Measurements from ENCODE around the gene PLN. TPM values are rescaled to one million over a fixed set of nuclear protein-coding genes. Genes with fewer than 3 reads are reported as not detected.

The PLN gene
- total and polyA plus RNA-seq, 4 donors, result 1.6 to 12.3 (median 6.7) TPM

- peaks cover 0 to 6% (median 0%) of the 10 kb centered on the region in 4 donors for H3K36me3 ChIP-seq (ENCODE audit: control insufficient read depth in 4 of 4, insufficient read depth in 4 of 4, low read length in 4 of 4)
- H3K4me1 ChIP-seq (ENCODE audit: control insufficient read depth in 5 of 5, insufficient read depth in 5 of 5, low read length in 5 of 5), result peaks cover 0 to 6% (median 0%) of the 10 kb centered on the region in 5 donors
- no peaks in the 10 kb centered on the region for H3K27me3 ChIP-seq (ENCODE audit: control insufficient read depth in 3 of 3, insufficient read depth in 3 of 3, low read length in 2 of 3)
- no peak for ATAC-seq (ENCODE audit: insufficient read depth, low FRiP score)
- no peak overlapping the region for H3K27ac ChIP-seq (ENCODE audit: low read depth in 1 of 2, low read length in 1 of 2)
- no peak for DNase-seq
- H3K9ac ChIP-seq (ENCODE audit: insufficient read depth in 1 of 2, low read length in 2 of 2), result no peak overlapping the region
- H3K9me3 ChIP-seq (ENCODE audit: control insufficient read depth in 4 of 4, insufficient read depth in 3 of 4, low read length in 3 of 4), result no peaks in the 10 kb centered on the region
- no peak overlapping the region for H3K4me3 ChIP-seq
- no peak for TF ChIP-seq CTCF (IDR thresholded peaks at IDR 0.05; ENCODE audit: control extremely low read depth, extremely low read depth)
Measured at GRCh38 chr6:118559659-118560058, 11.6 kb downstream of the PLN start.

- Histone ChIP-seq H3K9me3 (ENCODE audit: control insufficient read depth in 4 of 4, insufficient read depth in 3 of 4, low read length in 3 of 4) (no peaks in the 10 kb centered on the region), H3K36me3 (ENCODE audit: control insufficient read depth in 4 of 4, insufficient read depth in 4 of 4, low read length in 4 of 4) (peaks cover 0 to 5% (median 3%) of the 10 kb centered on the region in 4 donors), H3K4me3 (no peak overlapping the region), H3K9ac (ENCODE audit: insufficient read depth in 1 of 2, low read length in 2 of 2) (no peak overlapping the region), H3K27ac (ENCODE audit: low read depth in 1 of 2, low read length in 1 of 2) (no peak overlapping the region), H3K27me3 (ENCODE audit: control insufficient read depth in 3 of 3, insufficient read depth in 3 of 3, low read length in 2 of 3) (no peaks in the 10 kb centered on the region), H3K4me1 (ENCODE audit: control insufficient read depth in 5 of 5, insufficient read depth in 5 of 5, low read length in 5 of 5) (peaks cover 0 to 6% (median 0%) of the 10 kb centered on the region in 5 donors)
- 85 to 88% methylated on average over 1 of the region's 1 CpG for WGBS, 2 donors
- no peak for TF ChIP-seq CTCF (IDR thresholded peaks at IDR 0.05; ENCODE audit: control extremely low read depth, extremely low read depth)
- DNase-seq (no peak), ATAC-seq (ENCODE audit: insufficient read depth, low FRiP score) (no peak)
Measured at GRCh38 chr6:118562248-118562647, 14.2 kb downstream of the PLN start.

- no peaks in the 10 kb centered on the region for H3K9me3 ChIP-seq (ENCODE audit: control insufficient read depth in 4 of 4, insufficient read depth in 3 of 4, low read length in 3 of 4)
- H3K9ac ChIP-seq (ENCODE audit: insufficient read depth in 1 of 2, low read length in 2 of 2), result no peak overlapping the region
- 96% methylated on average over 1 of the region's 1 CpG for WGBS, 2 donors
- TF ChIP-seq CTCF (IDR thresholded peaks at IDR 0.05; ENCODE audit: control extremely low read depth, extremely low read depth), result no peak
- no peak overlapping the region for H3K27ac ChIP-seq (ENCODE audit: low read depth in 1 of 2, low read length in 1 of 2)
- DNase-seq (no peak), ATAC-seq (ENCODE audit: insufficient read depth, low FRiP score) (no peak)
- H3K4me3 ChIP-seq, result no peak overlapping the region
- H3K36me3 ChIP-seq (ENCODE audit: control insufficient read depth in 4 of 4, insufficient read depth in 4 of 4, low read length in 4 of 4), result peaks cover 0 to 5% (median 3%) of the 10 kb centered on the region in 4 donors
- peaks cover 0 to 6% (median 0%) of the 10 kb centered on the region in 5 donors for H3K4me1 ChIP-seq (ENCODE audit: control insufficient read depth in 5 of 5, insufficient read depth in 5 of 5, low read length in 5 of 5)
- no peaks in the 10 kb centered on the region for H3K27me3 ChIP-seq (ENCODE audit: control insufficient read depth in 3 of 3, insufficient read depth in 3 of 3, low read length in 2 of 3)
Measured at GRCh38 chr6:118562959-118563358, 14.9 kb downstream of the PLN start.

GRCh38 chr6:118565311-118565960 lies 17.3 kb downstream of the PLN start:
- ATAC-seq (ENCODE audit: insufficient read depth, low FRiP score) (no peak), DNase-seq (peak in 2 of 3 donors; percentile 48 to 67)
- H3K27ac ChIP-seq (ENCODE audit: low read depth in 1 of 2, low read length in 1 of 2), result no peak overlapping the region

More at GRCh38 chr6:118565311-118565960, 17.3 kb downstream of the PLN start:
- WGBS, 2 donors, result 76 to 77% methylated on average over 5 of the region's 5 CpGs
- Histone ChIP-seq H3K4me1 (ENCODE audit: control insufficient read depth in 5 of 5, insufficient read depth in 5 of 5, low read length in 5 of 5) (no peaks in the 10 kb centered on the region), H3K9ac (ENCODE audit: insufficient read depth in 1 of 2, low read length in 2 of 2) (no peak overlapping the region), H3K36me3 (ENCODE audit: control insufficient read depth in 4 of 4, insufficient read depth in 4 of 4, low read length in 4 of 4) (peaks cover 0 to 5% (median 3%) of the 10 kb centered on the region in 4 donors), H3K9me3 (ENCODE audit: control insufficient read depth in 4 of 4, insufficient read depth in 3 of 4, low read length in 3 of 4) (no peaks in the 10 kb centered on the region), H3K4me3 (no peak overlapping the region), H3K27me3 (ENCODE audit: control insufficient read depth in 3 of 3, insufficient read depth in 3 of 3, low read length in 2 of 3) (no peaks in the 10 kb centered on the region)
- TF ChIP-seq CTCF (IDR thresholded peaks at IDR 0.05; ENCODE audit: control extremely low read depth, extremely low read depth), result no peak

All from lung (tissue), 12 donors.